ENCODE results near the gene MSMO1.

The MSMO1 gene

DNA sequence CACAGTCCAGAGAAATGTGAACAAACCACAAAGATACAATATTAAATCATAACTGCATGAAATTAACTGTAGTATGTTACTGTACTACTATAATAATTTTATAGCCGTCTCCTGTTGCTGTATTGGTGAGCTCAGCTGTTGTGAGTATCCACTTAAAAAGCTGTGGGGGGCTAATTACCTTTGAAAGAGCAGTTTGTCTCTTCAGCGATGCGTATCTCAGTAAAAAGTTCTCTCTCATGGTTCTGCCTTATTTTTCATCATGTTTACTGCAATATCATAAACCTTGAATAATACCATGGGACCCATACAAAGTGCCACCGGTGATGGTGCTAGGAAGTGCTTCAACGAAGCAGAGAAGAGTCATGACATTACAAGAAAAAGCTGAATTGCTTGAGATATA lies 8.4 kb upstream of the MSMO1 start:
- no peak for TF ChIP-seq TAF1 (IDR thresholded peaks at IDR 0.05; ENCODE audit: borderline replicate concordance, insufficient read depth, low read length)
- TF ChIP-seq POLR2AphosphoS5 (IDR thresholded peaks at IDR 0.05; ENCODE audit: low read depth, low read length) = no peak
- TF ChIP-seq REST (IDR thresholded peaks at IDR 0.05; ENCODE audit: insufficient read depth in 1 of 2, low read depth in 2 of 2, low read length in 2 of 2) = no peak
- no peak for TF ChIP-seq FOXP2 (optimal IDR thresholded peaks at IDR 0.05; ENCODE audit: borderline replicate concordance, extremely low read depth, extremely low read length, insufficient read depth)
- TF ChIP-seq SIN3A (IDR thresholded peaks at IDR 0.05; ENCODE audit: borderline replicate concordance, insufficient read depth, low read length) = no peak

- TF ChIP-seq REST (IDR thresholded peaks at IDR 0.05; ENCODE audit: insufficient read depth in 1 of 2, low read depth in 2 of 2, low read length in 2 of 2) = no peak
Measured at GRCh38 chr4:165319509-165319908, 8.0 kb upstream of the MSMO1 start.

DNA sequence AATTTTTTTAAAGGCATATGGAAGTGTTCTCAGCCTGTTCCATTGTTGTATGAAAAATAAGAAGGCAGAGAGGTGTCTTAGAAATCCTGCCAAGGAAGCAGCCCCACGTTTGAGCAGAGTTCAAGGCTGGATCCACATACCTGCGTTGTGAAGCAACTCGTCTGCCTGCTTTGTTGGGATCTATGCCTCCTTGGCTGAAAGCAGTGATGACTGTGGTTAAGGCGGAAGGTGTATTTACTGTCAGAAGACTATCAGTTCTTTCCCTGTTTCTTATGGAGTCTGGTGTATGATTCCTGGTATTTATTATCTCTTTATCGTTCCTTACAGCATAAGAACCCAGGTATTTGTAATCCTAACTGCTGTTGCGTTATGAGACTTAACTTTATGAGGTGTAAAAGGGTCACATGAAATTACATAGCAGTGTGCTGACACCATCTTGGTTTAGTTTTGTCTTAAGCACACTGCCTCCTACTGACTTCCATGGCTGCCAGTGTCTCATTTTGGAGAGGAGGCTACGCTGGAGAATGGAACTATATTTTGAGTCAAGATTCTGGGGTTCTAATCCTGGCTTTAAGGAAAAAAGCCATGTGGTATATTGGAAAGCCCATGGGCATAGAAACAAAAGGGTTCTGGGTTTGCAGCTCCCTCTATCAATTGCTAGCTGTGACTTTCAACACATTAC lies 3.1 kb upstream of the MSMO1 start:
- TF ChIP-seq REST (IDR thresholded peaks at IDR 0.05; ENCODE audit: insufficient read depth in 1 of 2, low read depth in 2 of 2, low read length in 2 of 2) (no peak), POLR2AphosphoS5 (IDR thresholded peaks at IDR 0.05; ENCODE audit: low read depth, low read length) (no peak), FOXP2 (optimal IDR thresholded peaks at IDR 0.05; ENCODE audit: borderline replicate concordance, extremely low read depth, extremely low read length, insufficient read depth) (no peak), TAF1 (IDR thresholded peaks at IDR 0.05; ENCODE audit: borderline replicate concordance, insufficient read depth, low read length) (no peak), SIN3A (IDR thresholded peaks at IDR 0.05; ENCODE audit: borderline replicate concordance, insufficient read depth, low read length) (no peak)

- TF ChIP-seq REST (IDR thresholded peaks at IDR 0.05; ENCODE audit: insufficient read depth in 1 of 2, low read depth in 2 of 2, low read length in 2 of 2) (no peak), TAF1 (IDR thresholded peaks at IDR 0.05; ENCODE audit: borderline replicate concordance, insufficient read depth, low read length) (no peak), POLR2AphosphoS5 (IDR thresholded peaks at IDR 0.05; ENCODE audit: low read depth, low read length) (no peak), SIN3A (IDR thresholded peaks at IDR 0.05; ENCODE audit: borderline replicate concordance, insufficient read depth, low read length) (no peak), FOXP2 (optimal IDR thresholded peaks at IDR 0.05; ENCODE audit: borderline replicate concordance, extremely low read depth, extremely low read length, insufficient read depth) (no peak)
Measured at GRCh38 chr4:165324918-165325304, 2.6 kb upstream of the MSMO1 start.
